HG03575 (cell line): ENCODE data around the gene MARCKS.
"Not testable (repeated sequence)": the region's sequence is repeated elsewhere in the genome, so short reads cannot be mapped to it uniquely, and the experiment has no call there.

Experiments
- ATAC-seq: cut with Tn5 transposase; IDR thresholded peaks from one replicate; pipeline ENCODE4 v1.9.1; 2021; ENCODE audit not compliant: unreplicated experiment, insufficient number of reproducible peaks, low FRiP score; ENCODE audit errors: extremely low read depth

The MARCKS gene

DNA sequence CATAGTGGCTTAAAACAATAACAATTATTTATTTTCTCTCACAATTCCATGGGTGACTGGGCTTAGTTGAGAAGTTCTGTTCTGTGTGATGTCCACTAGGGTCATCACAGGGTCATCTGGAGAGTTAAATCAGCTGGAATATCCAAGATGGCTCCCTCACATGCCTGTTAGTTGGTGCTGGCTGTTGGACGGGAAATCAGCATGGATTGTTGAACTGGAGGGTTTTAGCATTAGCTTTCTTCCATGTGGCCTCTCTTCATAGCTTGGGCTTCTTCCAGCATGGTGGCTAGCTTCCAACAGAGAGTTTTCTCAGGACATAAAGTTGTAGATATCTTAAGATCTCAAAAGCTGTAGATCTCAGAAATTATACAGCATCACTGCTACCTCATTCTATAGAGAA, 19.6 kb downstream of the MARCKS start:
- no peak for ATAC-seq

GRCh38 chr6:113879186-113880096, 22.3 kb downstream of the MARCKS start:
- ATAC-seq, result peak; percentile 98

- ATAC-seq, result no peak
Observed at GRCh38 chr6:113881478-113881980, 24.4 kb downstream of the MARCKS start.

GRCh38 chr6:113882336-113883022, 25.3 kb downstream of the MARCKS start:
- ATAC-seq, result no peak

DNA sequence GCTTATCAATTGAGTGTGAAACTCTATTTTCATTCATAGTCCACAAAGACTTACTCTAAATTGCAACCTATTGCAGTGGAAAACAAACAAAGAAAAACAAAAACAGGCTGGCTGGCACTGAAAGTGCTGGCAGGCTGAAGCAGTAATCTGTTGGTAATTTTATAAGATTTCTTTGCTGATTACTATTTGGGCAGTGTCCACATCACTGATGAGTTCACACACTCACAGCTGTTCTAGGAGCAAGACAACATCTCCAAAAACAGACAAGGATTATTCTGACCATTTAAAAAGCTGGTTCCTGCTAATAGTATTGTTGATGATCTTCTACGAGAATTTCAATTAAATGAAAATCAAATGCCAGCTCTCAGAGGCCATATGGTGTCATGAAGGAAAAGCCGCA, 26.9 kb downstream of the MARCKS start:
- ATAC-seq, result no peak

DNA sequence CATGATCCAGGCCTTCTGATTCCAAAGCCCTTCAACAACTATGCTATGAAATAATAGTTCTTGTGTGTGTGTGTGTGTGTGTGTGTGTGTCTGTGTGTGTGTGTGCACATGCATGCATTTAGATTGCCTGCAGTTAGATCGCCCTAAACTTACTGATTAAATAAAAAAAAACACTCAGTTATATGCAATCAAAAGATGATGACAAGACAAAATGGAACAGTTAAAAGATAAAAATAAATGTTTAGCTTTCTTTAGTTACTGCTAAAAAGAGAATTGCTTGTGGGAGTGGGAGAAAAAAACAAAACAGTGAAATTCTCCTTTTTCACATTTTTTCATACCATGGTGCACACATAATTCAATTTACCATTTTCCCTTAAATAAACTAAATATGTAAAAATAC, 29.4 kb downstream of the MARCKS start:
- no peak for ATAC-seq

GRCh38 chr6:113888493-113888892, 31.3 kb downstream of the MARCKS start:
- ATAC-seq, result no peak

DNA sequence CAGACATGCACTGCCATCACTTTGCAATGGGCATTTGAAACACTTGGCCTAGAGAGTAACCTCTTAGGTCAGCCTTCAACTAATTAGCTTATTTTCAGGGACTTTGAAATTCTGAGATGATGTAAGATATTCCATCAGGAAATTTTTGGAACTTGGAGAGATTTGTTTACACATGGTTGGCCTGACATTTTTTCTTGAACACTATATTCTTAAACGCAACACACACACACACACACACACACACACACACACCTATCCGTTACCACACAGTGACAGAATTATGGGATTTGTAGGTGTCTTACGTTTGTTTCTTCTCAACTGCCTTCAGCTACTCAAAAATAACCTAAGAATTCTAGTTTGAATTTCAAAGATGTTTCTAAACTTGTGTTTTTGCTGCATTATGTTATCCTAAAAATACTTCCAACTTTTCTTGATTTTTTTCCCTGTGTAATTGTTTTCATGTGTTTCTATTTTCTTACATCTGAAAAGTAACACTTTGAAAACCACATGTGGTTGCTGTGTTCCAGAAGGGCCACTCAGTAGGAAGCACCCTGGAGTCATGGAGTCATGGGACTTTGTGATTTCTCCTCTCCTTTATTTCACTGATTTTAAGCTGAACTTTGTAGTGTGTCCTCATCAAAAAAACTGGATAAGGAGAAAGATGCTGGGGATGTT, 31.9 kb downstream of the MARCKS start:
- ATAC-seq, result no peak

DNA sequence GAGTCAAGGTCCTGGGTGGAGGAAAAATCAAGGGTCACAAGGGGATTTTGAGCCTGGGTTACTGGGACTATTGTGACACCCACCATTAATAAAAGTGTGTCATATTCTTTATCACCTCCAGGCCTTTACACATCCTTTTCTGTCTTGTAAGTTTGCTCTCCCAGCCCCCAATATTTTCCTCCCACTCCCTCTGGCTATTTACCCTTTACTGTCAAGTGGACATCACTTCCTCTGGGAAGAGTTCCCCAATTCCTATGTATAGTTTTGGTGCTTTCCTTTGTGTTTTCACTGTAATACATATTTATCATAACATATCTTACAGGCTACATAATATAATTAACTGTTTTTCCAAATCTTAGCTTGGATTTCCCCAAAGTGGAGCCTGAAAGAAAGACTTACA, 36.3 kb downstream of the MARCKS start:
- no peak for ATAC-seq

DNA sequence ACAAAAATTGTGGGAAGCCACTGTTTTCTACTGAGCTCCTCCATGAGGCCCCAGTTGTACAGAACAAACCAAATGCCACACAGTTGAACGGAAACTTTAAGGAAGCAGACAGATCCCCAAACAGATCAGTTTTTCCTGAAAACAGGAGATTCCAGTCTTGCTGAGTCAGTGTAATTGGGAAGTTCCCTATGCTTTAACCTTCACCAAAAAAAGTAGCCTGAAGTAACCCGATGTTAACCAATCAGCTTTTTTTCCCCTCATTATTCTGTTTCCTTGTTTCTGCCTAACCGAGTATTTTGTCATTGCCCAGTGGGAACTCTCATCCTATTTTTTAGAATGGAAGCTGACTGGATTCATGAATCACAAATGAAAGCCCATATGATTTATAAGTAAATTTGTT, 36.7 kb downstream of the MARCKS start:
- no peak for ATAC-seq

DNA sequence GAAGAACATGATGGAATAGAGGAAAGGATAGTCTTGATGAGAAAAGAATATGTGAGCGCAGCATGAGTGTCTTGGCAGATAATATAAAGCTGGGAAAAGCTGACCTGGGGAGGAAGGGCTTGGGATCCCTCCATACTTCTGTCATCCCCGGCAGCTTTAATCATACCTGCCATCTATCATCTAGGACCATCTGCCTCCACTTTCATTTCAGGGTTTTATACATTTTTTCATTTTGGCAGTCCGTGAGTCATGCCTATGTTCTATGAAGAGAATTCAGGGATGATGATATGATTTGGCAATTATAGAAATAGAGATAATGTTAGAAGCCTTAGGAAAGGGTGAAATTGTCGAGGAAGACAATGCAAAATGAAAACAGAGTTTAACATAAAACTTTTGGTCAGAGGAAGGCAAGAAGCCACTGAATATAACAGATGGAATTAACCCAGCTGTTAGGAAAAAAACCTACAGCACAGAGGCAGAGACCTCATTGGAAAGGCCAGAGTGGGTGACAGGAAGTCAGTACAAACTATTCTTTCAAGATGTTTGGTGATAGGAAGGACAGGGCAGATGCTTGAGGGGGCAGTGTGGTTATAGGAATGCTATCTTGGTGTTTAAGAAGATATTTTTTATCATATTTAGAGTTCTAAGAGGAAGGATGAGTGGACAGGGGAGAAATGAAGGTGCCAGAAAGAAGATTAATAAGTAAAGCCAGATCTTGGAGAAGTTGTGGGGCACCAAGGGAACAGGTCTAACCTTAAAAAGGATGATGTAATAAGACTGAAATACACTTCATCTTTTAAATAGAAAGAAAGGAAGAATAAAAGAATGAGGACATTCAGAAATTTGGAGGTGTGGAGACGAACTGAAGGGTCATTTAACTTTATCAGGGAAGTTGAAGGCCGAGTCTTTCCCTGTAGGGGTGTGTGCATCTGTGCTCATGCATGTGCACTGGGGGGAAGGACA, 37.8 kb downstream of the MARCKS start:
- ATAC-seq, result no peak

GRCh38 chr6:113901482-113901881, 44.3 kb downstream of the MARCKS start:
- ATAC-seq, result no peak

- no peak for ATAC-seq
Observed at GRCh38 chr6:113903666-113904330, 46.7 kb downstream of the MARCKS start.

DNA sequence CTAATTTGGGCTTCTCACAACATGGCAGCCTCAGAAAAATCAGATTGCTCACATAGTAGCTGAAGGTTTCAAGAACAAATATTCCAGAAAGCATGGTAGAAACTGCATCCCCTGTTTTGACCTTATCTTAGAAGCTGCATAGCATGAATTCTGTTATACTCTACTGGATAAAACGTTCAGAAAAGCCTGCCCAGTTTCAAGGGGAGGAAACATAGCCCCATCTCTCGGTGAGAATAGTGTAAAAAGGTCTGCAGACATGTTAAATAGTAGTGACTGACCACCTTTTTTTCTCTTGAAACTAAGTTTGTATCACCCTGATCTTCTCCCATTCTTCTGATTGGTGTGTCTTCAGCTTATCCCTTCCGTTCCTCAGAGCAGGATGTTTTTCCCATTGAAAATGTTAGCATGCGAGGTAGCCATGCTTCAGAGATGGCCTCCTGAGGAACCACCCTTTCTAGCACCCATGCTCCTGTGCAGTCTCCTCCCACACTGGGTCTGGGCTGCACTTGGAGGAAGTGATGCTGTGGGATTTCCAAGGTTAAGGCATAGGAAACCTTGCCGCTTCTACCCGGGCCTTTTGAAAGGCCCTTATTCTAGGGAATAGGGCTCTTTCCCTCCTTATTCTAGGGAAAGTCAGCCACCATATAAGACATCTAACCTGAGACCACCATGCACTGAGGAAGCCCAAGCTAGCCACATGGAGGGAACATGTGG, 50.1 kb downstream of the MARCKS start:
- no peak for ATAC-seq

DNA sequence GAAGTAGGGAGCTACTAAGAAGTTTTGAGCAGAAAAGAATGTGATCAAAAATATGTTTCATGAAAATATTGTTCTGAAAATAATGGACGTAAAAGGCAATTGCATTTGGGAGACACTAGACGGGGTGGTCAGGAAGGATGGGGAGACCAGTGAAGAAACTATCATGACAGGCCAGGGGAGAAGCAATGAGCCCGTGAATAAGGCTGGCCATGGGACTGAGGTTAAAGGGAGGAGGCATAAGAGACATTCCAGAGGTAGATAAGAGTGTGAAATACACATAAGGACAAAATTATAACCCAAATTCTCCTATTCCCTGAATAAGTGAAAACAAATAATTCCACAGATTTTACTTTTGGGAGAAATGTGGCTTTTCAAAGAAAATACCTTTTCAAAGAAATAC, 51.7 kb downstream of the MARCKS start:
- ATAC-seq, result no peak

DNA sequence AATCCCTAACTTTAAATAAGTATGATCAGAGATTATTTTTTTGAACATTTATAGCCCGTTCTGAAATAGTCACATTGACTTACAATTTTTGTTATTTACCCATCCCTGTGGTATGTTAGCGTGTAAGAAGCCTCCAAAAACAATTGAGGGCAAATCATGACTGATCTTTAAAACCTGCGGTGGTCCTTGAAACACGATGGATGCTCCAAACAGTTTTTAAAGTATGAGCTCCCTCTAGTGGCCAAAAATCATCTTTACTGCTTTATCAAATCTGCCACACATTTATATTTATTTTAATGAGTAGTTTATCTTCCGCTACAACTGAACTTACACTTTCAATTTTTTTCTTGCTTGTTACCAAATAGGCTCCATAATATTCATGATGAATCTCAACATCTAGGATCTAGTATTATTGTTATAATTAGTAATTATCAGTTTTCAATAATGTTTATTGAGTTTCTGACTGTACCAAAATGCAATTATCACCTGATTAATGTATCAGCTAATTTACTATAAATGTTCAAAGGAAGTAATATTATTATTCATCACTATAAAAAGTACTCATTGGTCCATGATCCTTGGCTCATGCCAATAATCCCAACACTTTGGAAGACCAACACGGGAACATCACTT, 52.2 kb downstream of the MARCKS start:
- no peak for ATAC-seq

DNA sequence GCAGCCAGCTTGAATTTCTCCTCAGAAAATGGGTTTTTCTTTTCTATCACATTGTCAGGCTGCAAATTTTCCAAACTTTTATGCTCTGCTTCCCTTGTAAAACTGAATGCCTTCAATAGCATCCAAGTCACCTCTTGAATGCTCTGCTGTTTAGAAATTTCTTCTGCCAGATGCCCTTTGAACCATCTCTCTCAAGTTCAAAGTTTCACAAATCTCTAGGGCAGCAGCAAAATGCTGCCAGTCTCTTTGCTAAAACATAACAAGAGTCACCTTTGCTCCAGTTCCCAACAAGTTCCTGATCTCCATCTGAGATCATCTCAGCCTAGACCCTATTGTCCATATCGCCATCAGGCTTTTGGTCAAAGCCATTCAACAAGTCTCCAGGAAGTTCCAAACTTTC, 53.1 kb downstream of the MARCKS start:
- not testable (repeated sequence) for ATAC-seq
